H1 (cell line): ENCODE results near the gene MCHR1. TPM values are rescaled to one million over a fixed set of nuclear protein-coding genes. Genes with fewer than 3 reads are reported as not detected.

Experiments used
- CTCF ChIA-PET: fragments of 300-600 bp; sonication (Branson Sonifier 250); formaldehyde crosslinking; loops from one replicate; lab custom pipeline; 2021; ENCODE audit not compliant: partially characterized antibody; lab: Charles Lee
- POLR2A ChIA-PET: fragments of 300-600 bp; sonication (Branson Sonifier 250); formaldehyde crosslinking; loops from one replicate; lab custom pipeline; 2021; ENCODE audit warnings: inconsistent platforms; ENCODE audit not compliant: partially characterized antibody; lab: Charles Lee
- DNase-seq, 2 experiments: peaks; one replicate each; pipeline versions ENCODE4 v3.0.0 to v3.0.0-alpha.2; 2010 to 2022; ENCODE audit warnings: low spot score in 2 of 2, low read depth in 1 of 2, mixed read lengths in 1 of 2
- FAIRE-seq: peaks from 2 replicates; lab custom pipeline; 2011; peaks lifted over from hg19 to GRCh38; lab: Jason Lieb, UNC
- H2AFZ ChIP-seq: 2 replicates; pipeline ENCODE4 v1.8.1; 2012; ENCODE audit warnings: low read length, inconsistent platforms
- H2AK5ac ChIP-seq: 2 replicates; pipeline ENCODE4 v1.6.1; 2013; ENCODE audit warnings: low read depth, low read length
- H2BK120ac ChIP-seq: replicated peaks from 2 replicates; pipeline ENCODE3; 2013; ENCODE audit warnings: low read depth, low read length, inconsistent platforms
- H2BK12ac ChIP-seq: 2 replicates; pipeline ENCODE4 v1.6.1; 2013; ENCODE audit warnings: low read depth, low read length
- H2BK15ac ChIP-seq: 2 replicates; pipeline ENCODE4 v1.6.1; 2013; ENCODE audit warnings: low read length
- H2BK20ac ChIP-seq: 2 replicates; pipeline ENCODE4 v1.6.1; 2013; ENCODE audit warnings: low read length
- H2BK5ac ChIP-seq: 2 replicates; pipeline ENCODE4 v1.6.1; 2013; ENCODE audit warnings: low read depth, low read length
- H3K14ac ChIP-seq: 2 replicates; pipeline ENCODE4 v1.6.1; 2013; ENCODE audit warnings: inconsistent platforms; ENCODE audit not compliant: insufficient read length
- H3K18ac ChIP-seq: 2 replicates; pipeline ENCODE4 v1.6.1; 2013; ENCODE audit warnings: low read length; ENCODE audit errors: extremely low read depth
- H3K23ac ChIP-seq: 2 replicates; pipeline ENCODE4 v1.6.1; 2013; ENCODE audit warnings: inconsistent platforms; ENCODE audit not compliant: insufficient read length
- H3K23me2 ChIP-seq: 2 replicates; pipeline ENCODE4 v1.6.1; 2013; ENCODE audit warnings: low read depth, low read length
- H3K27ac ChIP-seq: 2 replicates; pipeline ENCODE4 v1.6.1; 2011; ENCODE audit warnings: low read depth, low read length, inconsistent platforms
- H3K27me3 ChIP-seq, 4 experiments: replicated peaks in 1 of 4; 1 replicate in 1 of 4; 2 replicates in 3 of 4; pipeline versions ENCODE4 v1.6.1 to v1.8.1; 2011 to 2013; ENCODE audit warnings: low read length in 3 of 4, mild to moderate bottlenecking in 3 of 4, inconsistent platforms in 2 of 4, mixed read lengths in 2 of 4, moderate library complexity in 1 of 4; ENCODE audit not compliant: control insufficient read depth in 3 of 4, insufficient read depth in 3 of 4; ENCODE audit errors: extremely low read depth in 1 of 4
- H3K36me3 ChIP-seq, 4 experiments: 2 replicates each; pipeline versions ENCODE4 v1.6.1 to v1.8.1; 2011 to 2013; ENCODE audit warnings: mild to moderate bottlenecking in 4 of 4, low read length in 3 of 4, moderate library complexity in 2 of 4, control low read depth in 1 of 4, inconsistent platforms in 1 of 4; ENCODE audit not compliant: insufficient read depth in 4 of 4, control insufficient read depth in 2 of 4
- H3K4ac ChIP-seq: replicated peaks from 2 replicates; pipeline ENCODE3; 2013; ENCODE audit warnings: low read length, low read depth, mixed read lengths, inconsistent platforms; ENCODE audit not compliant: insufficient read length
- H3K4me1 ChIP-seq, 4 experiments: replicated peaks in 1 of 4; 1 replicate in 1 of 4; 2 replicates in 3 of 4; pipeline versions ENCODE4 v1.6.1 to v1.8.1; 2011 to 2013; ENCODE audit warnings: low read length in 3 of 4, inconsistent platforms in 2 of 4, mixed read lengths in 1 of 4; ENCODE audit not compliant: insufficient read depth in 4 of 4, control insufficient read depth in 3 of 4
- H3K4me2 ChIP-seq, 2 experiments: 2 replicates each; pipeline versions ENCODE4 v1.6.1 to v1.8.1; 2011 to 2013; ENCODE audit warnings: low read depth in 2 of 2, low read length in 2 of 2, control low read depth in 1 of 2, inconsistent platforms in 1 of 2, mild to moderate bottlenecking in 1 of 2; ENCODE audit not compliant: insufficient read depth in 1 of 2
- H3K4me3 ChIP-seq, 4 experiments: fragments of 200-600, 300-600 bp in 1 of 4; sonication (generic), shearing (Covaris generic), sonication (Bioruptor Twin) in 1 of 4; 2 replicates each; pipeline versions ENCODE4 v1.5.1 to v1.8.1; 2011 to 2016; ENCODE audit warnings: low read length in 4 of 4, low read depth in 3 of 4, control low read depth in 2 of 4, inconsistent platforms in 2 of 4, mild to moderate bottlenecking in 2 of 4, mixed read lengths in 1 of 4, moderate library complexity in 1 of 4; ENCODE audit not compliant: insufficient read depth in 2 of 4; ENCODE audit errors: extremely low read depth in 1 of 4
- H3K56ac ChIP-seq: replicated peaks from 2 replicates; pipeline ENCODE3; 2013; ENCODE audit warnings: low read depth, mild to moderate bottlenecking, mixed read lengths, low read length, inconsistent platforms; ENCODE audit not compliant: insufficient read length
- H3K79me1 ChIP-seq: 2 replicates; pipeline ENCODE4 v1.6.1; 2013; ENCODE audit warnings: low read depth, low read length, control low read depth
- H3K79me2 ChIP-seq, 2 experiments: 2 replicates each; pipeline versions ENCODE4 v1.6.1 to v1.8.1; 2012 to 2013; ENCODE audit warnings: low read length in 2 of 2, mild to moderate bottlenecking in 2 of 2, inconsistent platforms in 1 of 2; ENCODE audit not compliant: insufficient read depth in 2 of 2, control insufficient read depth in 1 of 2
- H3K9ac ChIP-seq, 4 experiments: replicated peaks in 1 of 4; 1 replicate in 1 of 4; 2 replicates in 3 of 4; pipeline versions ENCODE4 v1.6.1 to v1.8.1; 2011 to 2013; ENCODE audit warnings: low read depth in 3 of 4, low read length in 3 of 4, control low read depth in 2 of 4, mild to moderate bottlenecking in 2 of 4, moderate library complexity in 2 of 4, inconsistent platforms in 1 of 4; ENCODE audit errors: extremely low read depth in 1 of 4
- H3K9me3 ChIP-seq, 2 experiments: 2 replicates each; pipeline versions ENCODE4 v1.6.1 to v1.8.1; 2012 to 2013; ENCODE audit warnings: mild to moderate bottlenecking in 2 of 2, moderate library complexity in 2 of 2, control low read depth in 1 of 2, inconsistent platforms in 1 of 2, low read depth in 1 of 2, low read length in 1 of 2, mixed read lengths in 1 of 2; ENCODE audit not compliant: insufficient read depth in 2 of 2
- H4K20me1 ChIP-seq, 2 experiments: replicated peaks in 1 of 2; 2 replicates each; pipeline versions ENCODE3 to v1.8.1; 2011 to 2013; ENCODE audit warnings: inconsistent platforms in 2 of 2, low read length in 2 of 2, mild to moderate bottlenecking in 1 of 2; ENCODE audit not compliant: insufficient read depth in 2 of 2, control insufficient read depth in 1 of 2
- H4K5ac ChIP-seq: 2 replicates; pipeline ENCODE4 v1.6.1; 2013; ENCODE audit warnings: low read length, low read depth, mixed read lengths, inconsistent platforms; ENCODE audit not compliant: insufficient read length
- H4K8ac ChIP-seq: 2 replicates; pipeline ENCODE4 v1.8.0; 2013; ENCODE audit warnings: mild to moderate bottlenecking, moderate library complexity, low read length, inconsistent platforms; ENCODE audit not compliant: insufficient read depth; ENCODE audit errors: extremely low read depth
- H4K91ac ChIP-seq: replicated peaks from 2 replicates; pipeline ENCODE3; 2013; ENCODE audit warnings: low read length, mixed read lengths, inconsistent platforms; ENCODE audit not compliant: insufficient read length
- CEBPB ChIP-seq: IDR thresholded peaks from 2 replicates; pipeline ENCODE4 v1.6.1; 2012; ENCODE audit warnings: low read depth, low read length
- EP300 ChIP-seq, 2 experiments: IDR thresholded peaks; 1 replicate in 1 of 2; 2 replicates in 1 of 2; pipeline ENCODE4 v1.6.1; 2011 to 2012; ENCODE audit warnings: low read depth in 2 of 2, low read length in 2 of 2, mild to moderate bottlenecking in 2 of 2, borderline replicate concordance in 1 of 2, inconsistent platforms in 1 of 2, moderate library complexity in 1 of 2
- JUN ChIP-seq: IDR thresholded peaks from 2 replicates; pipeline ENCODE4 v1.6.1; 2011; ENCODE audit warnings: low read depth, mild to moderate bottlenecking, improper control_type of control experiment, low read length
- KDM1A ChIP-seq: fragments of 200-600, 300-600 bp; sonication (generic); IDR thresholded peaks from 2 replicates; pipeline ENCODE4 v1.7.1; 2016; ENCODE audit warnings: mild to moderate bottlenecking, low read length, borderline replicate concordance
- POU5F1 ChIP-seq: IDR thresholded peaks from 2 replicates; pipeline ENCODE4 v1.6.1; 2011; ENCODE audit warnings: low read depth, mild to moderate bottlenecking, low read length, moderate library complexity
- WGBS, 2 experiments: shearing (Covaris generic) in 1 of 2; methylation state at CpG; one replicate each; pipeline versions ENCODE4 v1.1.6 to v1.1.7; 2013 to 2015; ENCODE audit warnings: low lambda C conversion rate in 2 of 2, mixed read lengths in 2 of 2, inconsistent platforms in 1 of 2, low coverage in 1 of 2, missing lambda C conversion rate in 1 of 2; ENCODE audit not compliant: insufficient replicate concordance in 2 of 2, insufficient coverage in 1 of 2, insufficient read length in 1 of 2; ENCODE audit errors: extremely low coverage in 1 of 2, missing lambda C conversion rate in 1 of 2; 5-methylcytosine and 5-hydroxymethylcytosine counted together
- polyA plus RNA-seq, 7 experiments: library from polyadenylated mRNA; depleted of rRNA in 3 of 7; stranded (reverse) in 5 of 7; unstranded in 2 of 7; fragments of >200 nt in 5 of 7; fragments of 200-250 nt in 2 of 7; gene quantifications; 1 replicate in 5 of 7; 2 replicates in 1 of 7; 4 replicates in 1 of 7; pipeline versions ENCODE4 v1.2.1 to v1.2.3, GENCODE V29; 2011 to 2013; ENCODE audit warnings: missing spikeins in 2 of 7, mixed read lengths in 2 of 7
- total RNA-seq: library from RNA; stranded (reverse); fragmentation: NEBNext Ultra II Directional; extraction: Animal tissue kit (Norgen Biotek cat#: 25700); gene quantifications from 2 replicates; pipeline ENCODE4 v1.2.1, GENCODE V29; 2021

The MCHR1 gene
- total and polyA plus RNA-seq, 2 of the 8 experiments (the other 6 are each of a cell fraction or from before 2014, with no cell fraction given), result 0.91 to 7.6 TPM

GRCh38 chr22:40708177-40708576 is 28.9 kb downstream of the MCHR1 start:
- FAIRE-seq, result no peak
- CTCF ChIA-PET, result interaction anchor here (1.3 kb wide), 1 partner anchor 42 kb away, joined by 3 read pairs; no protein-coding TSS in a partner anchor

More at GRCh38 chr22:40708177-40708576, 28.9 kb downstream of the MCHR1 start:
- H2BK5ac ChIP-seq, result no peak overlapping the region
- WGBS, 2 experiments, result 95% methylated on average over 5 of the region's 5 CpGs; no CpG with 5 or more reads in 1 of the 2 experiments
- H3K56ac ChIP-seq, result no peak overlapping the region
- no peak overlapping the region for H3K27ac ChIP-seq
- POLR2A ChIA-PET, result interaction anchor here (1.3 to 1.5 kb wide), 2 partner anchors 148 to 339 kb away, joined by 3 to 5 read pairs; partner anchors contain the start of genes ST13 and XPNPEP3
- no peak overlapping the region for H3K14ac ChIP-seq
- no peak overlapping the region for H3K9ac ChIP-seq
- H3K4me2 ChIP-seq, result no peak overlapping the region
- H3K4me1 ChIP-seq, result peaks cover 0 to 4% (median 3%) of the 10 kb centered on the region in 4 experiments; a peak in 5 of 7 replicates
- no peak for TF ChIP-seq KDM1A
- TF ChIP-seq EP300 (IDR thresholded peaks at IDR 0.05; ENCODE audit: borderline replicate concordance in 1 of 2, low read depth in 2 of 2, low read length in 2 of 2), result no peak
- no peak for TF ChIP-seq CEBPB
- no peak for TF ChIP-seq POU5F1
- no peak for TF ChIP-seq JUN
- H2BK120ac ChIP-seq, result no peak overlapping the region
- H4K91ac ChIP-seq, result no peak overlapping the region
- no peaks in the 10 kb centered on the region for H3K79me1 ChIP-seq
- H3K4me3 ChIP-seq, result no peak overlapping the region
- H3K23ac ChIP-seq, result no peak overlapping the region
- H2BK15ac ChIP-seq, result no peak overlapping the region
- H3K18ac ChIP-seq, result no peak overlapping the region
- no peak overlapping the region for H2BK20ac ChIP-seq
- no peak overlapping the region for H2AFZ ChIP-seq
- H3K27me3 ChIP-seq, result no peaks in the 10 kb centered on the region
- no peaks in the 10 kb centered on the region for H3K79me2 ChIP-seq
- H4K8ac ChIP-seq, result no peak overlapping the region
- no peak overlapping the region for H3K4ac ChIP-seq
- H4K5ac ChIP-seq, result no peak overlapping the region
- H3K23me2 ChIP-seq, result no peaks in the 10 kb centered on the region
- H3K9me3 ChIP-seq, result peaks cover 8 to 11% of the 10 kb centered on the region in 2 experiments; a peak in 3 of 4 replicates
- no peaks in the 10 kb centered on the region for H3K36me3 ChIP-seq
- no peaks in the 10 kb centered on the region for H4K20me1 ChIP-seq
- H2BK12ac ChIP-seq, result no peak overlapping the region
- no peak for DNase-seq
- no peak overlapping the region for H2AK5ac ChIP-seq
